Bronchial epithelial cell (primary cell): Measurements from ENCODE around the gene NCAM1. TPM values are rescaled to one million over a fixed set of nuclear protein-coding genes. Genes with fewer than 3 reads are reported as not detected.

Source experiments
- DNase-seq: peaks from one replicate; pipeline ENCODE4 v3.0.0-alpha.2; 2010; ENCODE audit warnings: low read depth
- FAIRE-seq: peaks from 2 replicates; lab custom pipeline; 2011; peaks lifted over from hg19 to GRCh38; lab: Jason Lieb, UNC
- H3K27me3 ChIP-seq: 2 replicates; pipeline ENCODE4 v1.5.1; 2011; ENCODE audit warnings: low read length; ENCODE audit not compliant: control insufficient read depth, insufficient read depth
- H3K36me3 ChIP-seq: 2 replicates; pipeline ENCODE4 v1.5.1; 2011; ENCODE audit warnings: low read length; ENCODE audit not compliant: control insufficient read depth, insufficient read depth
- H3K4me3 ChIP-seq: 2 replicates; pipeline ENCODE4 v1.5.1; 2011; ENCODE audit warnings: mild to moderate bottlenecking, low read depth, low read length, control low read depth
- CTCF ChIP-seq: IDR thresholded peaks from 2 replicates; pipeline ENCODE4 v1.5.1; 2011; ENCODE audit warnings: mild to moderate bottlenecking, moderate library complexity, low read length, control low read depth, inconsistent platforms; ENCODE audit not compliant: insufficient read depth, severe bottlenecking
- total RNA-seq: library from RNA; depleted of rRNA; stranded (reverse); fragments of >200 nt; gene quantifications from 2 replicates; pipeline ENCODE4 v1.2.1, GENCODE V29; 2014

Gene NCAM1
- total RNA-seq, 1 donor from 2014 or later = under 0.01 TPM

- Histone ChIP-seq H3K4me3 (no peak overlapping the region), H3K27me3 (no peaks in the 10 kb centered on the region), H3K36me3 (no peaks in the 10 kb centered on the region)
- no peak for TF ChIP-seq CTCF
- DNase-seq = no peak
- FAIRE-seq = no peak
These were observed 121.2 kb downstream of the NCAM1 start for GRCh38 chr11:113082341-113082955.

- no peaks in the 10 kb centered on the region for H3K27me3 ChIP-seq
- H3K4me3 ChIP-seq = no peak overlapping the region
- TF ChIP-seq CTCF = no peak
- no peak for DNase-seq
- no peak for FAIRE-seq
- H3K36me3 ChIP-seq = no peaks in the 10 kb centered on the region
These were observed 122.4 kb downstream of the NCAM1 start for GRCh38 chr11:113083571-113083970.

GRCh38 chr11:113084297-113084696 lies 123.1 kb downstream of the NCAM1 start:
- Histone ChIP-seq H3K36me3 (no peaks in the 10 kb centered on the region), H3K27me3 (no peaks in the 10 kb centered on the region), H3K4me3 (no peak overlapping the region)
- FAIRE-seq (peak; percentile 36), DNase-seq (no peak)
- no peak for TF ChIP-seq CTCF

- no peak for TF ChIP-seq CTCF
- FAIRE-seq = no peak
- H3K4me3 ChIP-seq = no peak overlapping the region
These were observed 124.2 kb downstream of the NCAM1 start for GRCh38 chr11:113085446-113085845.

GRCh38 chr11:113087706-113088105 lies 126.5 kb downstream of the NCAM1 start:
- FAIRE-seq = no peak
- no peak for TF ChIP-seq CTCF
- no peak overlapping the region for H3K4me3 ChIP-seq
- no peaks in the 10 kb centered on the region for H3K27me3 ChIP-seq
- H3K36me3 ChIP-seq = no peaks in the 10 kb centered on the region
- no peak for DNase-seq

More at GRCh38 chr11:113085446-113085845, 124.2 kb downstream of the NCAM1 start:
- DNase-seq = no peak
- H3K27me3 ChIP-seq = no peaks in the 10 kb centered on the region
- H3K36me3 ChIP-seq = no peaks in the 10 kb centered on the region
